Activated naive CD8-positive, alpha-beta T cell treated with anti-CD3 and anti-CD28 coated beads, Interleukin-2, amount 10 ng/mL, durations not matched to agents 7 days and 5 days (primary cell): ENCODE measurements around the gene DRC7. TPM values are rescaled to one million over a fixed set of nuclear protein-coding genes. Genes with fewer than 3 reads are reported as not detected.

ENCODE experiments used
- ATAC-seq: fragments of 150-1000 bp; cut with Tn5 transposase; one replicate; pipeline ENCODE4 v1.10.0; 2021; ENCODE audit warnings: low read depth, moderate library complexity
- POLR2A ChIA-PET: fragments of 350-600 bp; sonication (Branson Sonifier 250); formaldehyde crosslinking; loops from one replicate; lab custom pipeline; 2021; ENCODE audit warnings: antibody characterized with exemption; lab: Charles Lee
- DNase-seq: peaks from one replicate; pipeline ENCODE4 v3.0.0; 2021
- H3K27ac Mint-ChIP-seq: one replicate; pipeline ENCODE4 v1.8.0; 2022; ENCODE audit warnings: mild to moderate bottlenecking, mixed read lengths
- H3K27me3 Mint-ChIP-seq: one replicate; pipeline ENCODE4 v1.8.0; 2022; ENCODE audit warnings: mild to moderate bottlenecking, moderate library complexity, mixed read lengths
- H3K36me3 Mint-ChIP-seq: one replicate; pipeline ENCODE4 v1.8.0; 2021; ENCODE audit warnings: mild to moderate bottlenecking, mixed read lengths
- H3K4me1 Mint-ChIP-seq: one replicate; pipeline ENCODE4 v1.8.0; 2021; ENCODE audit warnings: mixed read lengths
- H3K4me3 Mint-ChIP-seq: one replicate; pipeline ENCODE4 v1.8.0; 2022; ENCODE audit warnings: mild to moderate bottlenecking, moderate library complexity, mixed read lengths
- H3K9me3 Mint-ChIP-seq: one replicate; pipeline ENCODE4 v1.8.0; 2021; ENCODE audit warnings: mixed read lengths
- total RNA-seq, 2 experiments: library from RNA; stranded (reverse); gene quantifications; one replicate each; pipeline ENCODE4 v1.2.3, GENCODE V29; 2021

Gene DRC7
- total RNA-seq, 2 experiments from 2014 or later, result 0.17 TPM; not detected in 1

- no peaks in the 10 kb centered on the region for H3K36me3 Mint-ChIP-seq
- peaks cover 21% of the 10 kb centered on the region for H3K27me3 Mint-ChIP-seq
- DNase-seq (no peak), ATAC-seq (no peak)
- H3K4me1 Mint-ChIP-seq, result peaks cover 7% of the 10 kb centered on the region
- H3K27ac Mint-ChIP-seq, result no peak overlapping the region
- no peaks in the 10 kb centered on the region for H3K9me3 Mint-ChIP-seq
- no peak overlapping the region for H3K4me3 Mint-ChIP-seq
- POLR2A ChIA-PET, result interaction anchor here (1.3 kb wide), 1 partner anchor 14 kb away, joined by 7 read pairs; no protein-coding TSS in a partner anchor
Measured at GRCh38 chr16:57675741-57676551, 18.7 kb upstream of the DRC7 start.

- H3K27ac Mint-ChIP-seq, result no peak overlapping the region
- DNase-seq (no peak), ATAC-seq (no peak)
- H3K4me3 Mint-ChIP-seq, result no peak overlapping the region
- H3K4me1 Mint-ChIP-seq, result peaks cover 7% of the 10 kb centered on the region
- H3K9me3 Mint-ChIP-seq, result no peaks in the 10 kb centered on the region
- H3K27me3 Mint-ChIP-seq, result peaks cover 18% of the 10 kb centered on the region
- POLR2A ChIA-PET, result interaction anchor here (1.3 kb wide), 1 partner anchor 13 kb away, joined by 7 read pairs; no protein-coding TSS in a partner anchor
- H3K36me3 Mint-ChIP-seq, result no peaks in the 10 kb centered on the region
Measured at GRCh38 chr16:57676553-57677085, 18.0 kb upstream of the DRC7 start.

DNA sequence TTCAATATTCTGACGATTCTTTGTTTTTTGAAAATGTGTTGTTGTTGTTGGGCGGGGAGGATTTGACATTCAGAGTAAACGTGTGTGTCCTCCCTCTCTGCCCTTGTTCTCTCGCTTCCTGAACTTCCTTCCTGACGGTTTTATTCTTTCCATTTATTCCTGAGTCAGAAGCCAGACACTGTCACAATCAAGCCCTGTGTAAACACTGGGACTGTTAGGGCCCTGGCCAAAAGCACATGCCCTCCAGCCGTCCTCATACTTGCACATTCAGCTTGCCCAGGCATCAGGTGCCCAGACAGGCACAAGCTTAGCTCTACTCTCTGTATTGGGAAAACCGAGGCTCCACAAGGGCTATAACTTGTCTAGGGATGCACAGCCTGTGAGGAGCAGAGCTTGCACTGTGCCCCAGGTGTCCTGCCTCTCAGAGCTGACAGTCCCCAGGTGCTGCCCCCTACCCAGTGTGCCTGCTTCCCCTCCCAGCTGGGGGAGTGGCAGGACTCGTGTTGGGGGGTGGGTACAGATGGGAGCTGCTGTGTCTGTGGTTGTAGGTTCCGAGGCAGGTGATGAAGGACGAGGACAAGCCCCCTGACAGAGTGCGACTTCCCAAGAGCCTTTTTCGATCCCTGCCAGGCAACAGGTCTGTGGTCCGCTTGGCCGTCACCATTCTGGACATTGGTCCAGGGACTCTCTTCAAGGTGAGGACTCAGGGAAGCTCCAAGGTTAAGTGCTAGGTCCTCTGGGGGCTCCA lies 16.8 kb upstream of the DRC7 start:
- no peaks in the 10 kb centered on the region for H3K9me3 Mint-ChIP-seq
- POLR2A ChIA-PET, result interaction anchor here (1.3 kb wide), 2 partner anchors 12 to 57 kb away, joined by 3 to 7 read pairs; partner anchors contain the start of gene KATNB1
- no peaks in the 10 kb centered on the region for H3K36me3 Mint-ChIP-seq
- peaks cover 7% of the 10 kb centered on the region for H3K4me1 Mint-ChIP-seq
- DNase-seq (no peak), ATAC-seq (no peak)
- no peak overlapping the region for H3K27ac Mint-ChIP-seq
- no peak overlapping the region for H3K4me3 Mint-ChIP-seq
- H3K27me3 Mint-ChIP-seq, result peaks cover 14% of the 10 kb centered on the region

DNA sequence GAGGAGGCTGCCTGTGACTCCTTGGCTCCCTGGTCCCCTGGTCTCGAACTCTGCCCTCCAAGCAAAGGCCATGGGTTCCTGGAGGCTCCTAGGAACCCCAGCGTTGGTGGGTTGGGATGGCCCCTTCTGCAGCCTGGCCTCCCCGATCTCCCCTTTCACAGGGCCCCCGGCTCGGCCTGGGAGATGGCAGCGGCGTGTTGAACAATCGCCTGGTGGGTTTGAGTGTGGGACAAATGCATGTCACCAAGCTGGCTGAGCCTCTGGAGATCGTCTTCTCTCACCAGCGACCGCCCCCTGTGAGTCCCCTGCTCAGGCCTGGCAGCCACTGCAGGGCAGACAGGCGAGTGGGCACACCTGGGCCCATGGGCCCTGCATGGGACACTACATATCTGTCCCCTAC lies 15.6 kb upstream of the DRC7 start:
- Mint-ChIP-seq H3K4me3 (no peak overlapping the region), H3K27ac (no peak overlapping the region), H3K27me3 (peaks cover 6% of the 10 kb centered on the region), H3K9me3 (no peaks in the 10 kb centered on the region), H3K4me1 (peaks cover 7% of the 10 kb centered on the region), H3K36me3 (no peaks in the 10 kb centered on the region)
- DNase-seq (no peak), ATAC-seq (no peak)
- POLR2A ChIA-PET, result interaction anchor here (1.3 kb wide), 1 partner anchor 56 kb away, joined by 3 read pairs; the partner anchor contains the start of gene KATNB1

GRCh38 chr16:57679767-57680482 lies 14.7 kb upstream of the DRC7 start:
- POLR2A ChIA-PET, result interaction anchor here (0.9 kb wide), 1 partner anchor 10 kb away, joined by 3 read pairs; no protein-coding TSS in a partner anchor
- H3K9me3 Mint-ChIP-seq, result no peaks in the 10 kb centered on the region
- ATAC-seq, result no peak
- no peak for DNase-seq
- H3K4me3 Mint-ChIP-seq, result no peak overlapping the region
- peaks cover 7% of the 10 kb centered on the region for H3K4me1 Mint-ChIP-seq
- no peaks in the 10 kb centered on the region for H3K36me3 Mint-ChIP-seq
- peaks cover 4% of the 10 kb centered on the region for H3K27me3 Mint-ChIP-seq
- H3K27ac Mint-ChIP-seq, result no peak overlapping the region

DNA sequence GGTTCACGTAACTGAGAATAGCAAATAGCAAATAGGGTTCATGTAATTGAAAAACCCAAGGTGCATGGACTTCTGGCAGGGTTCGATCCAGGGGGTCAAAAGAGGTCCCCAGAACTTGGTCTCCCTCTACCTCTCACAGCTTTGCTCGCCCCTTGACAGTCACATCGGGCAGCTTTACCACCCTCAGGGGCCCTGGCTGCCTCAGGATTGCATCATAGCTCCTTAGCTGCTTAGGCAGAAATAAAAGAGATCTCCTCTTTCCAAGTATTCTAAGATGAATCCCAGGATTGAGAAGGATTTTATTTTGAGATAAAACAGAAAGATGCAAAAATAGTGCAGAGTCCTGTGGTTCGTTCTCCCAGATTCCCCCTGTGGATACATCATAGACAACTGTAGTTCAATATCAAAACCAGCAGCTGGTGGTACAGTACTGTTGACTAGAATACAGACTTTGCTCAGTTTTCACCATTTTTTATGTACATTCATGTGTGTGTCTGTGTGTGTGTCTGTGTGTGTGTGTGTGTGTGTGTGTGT lies 13.7 kb upstream of the DRC7 start:
- POLR2A ChIA-PET, result interaction anchor here (0.9 kb wide), 1 partner anchor 9 kb away, joined by 3 read pairs; no protein-coding TSS in a partner anchor
- no peaks in the 10 kb centered on the region for H3K9me3 Mint-ChIP-seq
- no peak overlapping the region for H3K27ac Mint-ChIP-seq
- DNase-seq (no peak), ATAC-seq (no peak)
- H3K36me3 Mint-ChIP-seq, result no peaks in the 10 kb centered on the region
- H3K4me1 Mint-ChIP-seq, result peaks cover 6% of the 10 kb centered on the region
- H3K27me3 Mint-ChIP-seq, result peaks cover 1% of the 10 kb centered on the region
- H3K4me3 Mint-ChIP-seq, result no peak overlapping the region

DNA sequence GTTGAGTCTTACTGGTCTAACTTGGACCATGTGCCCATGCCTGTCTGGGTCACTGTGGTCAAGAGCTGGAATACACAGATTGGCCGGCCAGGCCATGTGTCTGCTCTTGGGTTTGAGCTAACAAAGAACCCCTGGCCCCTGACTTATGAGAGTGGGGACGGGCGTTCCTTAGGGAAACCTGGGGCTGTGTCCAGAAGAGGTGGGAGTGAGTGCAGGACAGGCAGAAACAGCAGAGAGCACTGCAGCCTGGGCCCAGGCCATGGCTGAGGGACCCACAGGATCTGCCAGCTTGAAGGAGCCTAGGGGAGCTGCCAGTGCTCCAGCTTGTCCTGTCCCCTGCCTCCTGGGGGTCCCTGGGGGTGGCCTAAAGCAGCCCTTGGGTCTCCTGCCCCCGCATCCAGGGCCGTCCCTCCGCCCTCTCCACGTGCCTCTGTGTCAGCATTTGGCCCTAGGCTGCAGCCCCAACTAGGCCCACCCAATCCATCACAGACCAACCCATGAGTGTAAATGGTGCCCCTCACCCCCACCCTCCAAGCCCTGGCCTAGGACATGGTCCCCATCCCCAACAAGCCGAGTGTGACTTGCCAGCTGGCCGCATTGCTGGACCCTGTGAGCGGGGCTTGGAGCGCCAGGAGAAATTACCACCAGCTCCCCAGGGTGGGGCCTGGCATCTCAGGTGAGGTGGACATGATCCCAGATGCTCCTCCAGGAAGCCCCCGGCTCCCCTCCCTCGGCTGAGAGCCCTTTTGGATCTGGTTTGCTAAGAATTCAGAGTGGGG lies 12.5 kb upstream of the DRC7 start:
- DNase-seq (peak; percentile 24), ATAC-seq (no peak)
- H3K36me3 Mint-ChIP-seq, result no peaks in the 10 kb centered on the region
- no peak overlapping the region for H3K27ac Mint-ChIP-seq
- no peaks in the 10 kb centered on the region for H3K9me3 Mint-ChIP-seq
- peaks cover 6% of the 10 kb centered on the region for H3K4me1 Mint-ChIP-seq
- H3K4me3 Mint-ChIP-seq, result no peak overlapping the region
- POLR2A ChIA-PET, result interaction anchor here (0.6 kb wide), 1 partner anchor 10 kb away, joined by 3 read pairs; no protein-coding TSS in a partner anchor
- H3K27me3 Mint-ChIP-seq, result no peaks in the 10 kb centered on the region

GRCh38 chr16:57682809-57683635 lies 11.6 kb upstream of the DRC7 start:
- peak; percentile 22 for DNase-seq
- no peak overlapping the region for H3K4me3 Mint-ChIP-seq
- no peak for ATAC-seq
- H3K27me3 Mint-ChIP-seq, result no peaks in the 10 kb centered on the region
- peaks cover 9% of the 10 kb centered on the region for H3K4me1 Mint-ChIP-seq
- POLR2A ChIA-PET, result no interaction called here
- no peak overlapping the region for H3K27ac Mint-ChIP-seq
- no peaks in the 10 kb centered on the region for H3K36me3 Mint-ChIP-seq
- H3K9me3 Mint-ChIP-seq, result no peaks in the 10 kb centered on the region

GRCh38 chr16:57683636-57684545 lies 10.7 kb upstream of the DRC7 start:
- Mint-ChIP-seq H3K9me3 (no peaks in the 10 kb centered on the region), H3K4me3 (no peak overlapping the region), H3K27me3 (no peaks in the 10 kb centered on the region), H3K4me1 (peaks cover 13% of the 10 kb centered on the region), H3K27ac (no peak overlapping the region), H3K36me3 (no peaks in the 10 kb centered on the region)
- DNase-seq (peak; percentile 25), ATAC-seq (no peak)
- POLR2A ChIA-PET, result no interaction called here

- no peak overlapping the region for H3K4me3 Mint-ChIP-seq
- no peak overlapping the region for H3K27ac Mint-ChIP-seq
- POLR2A ChIA-PET, result no interaction called here
- H3K9me3 Mint-ChIP-seq, result no peaks in the 10 kb centered on the region
- ATAC-seq (no peak), DNase-seq (peak; percentile 26)
- H3K36me3 Mint-ChIP-seq, result no peaks in the 10 kb centered on the region
- no peaks in the 10 kb centered on the region for H3K27me3 Mint-ChIP-seq
- peaks cover 20% of the 10 kb centered on the region for H3K4me1 Mint-ChIP-seq
Measured at GRCh38 chr16:57684626-57685358, 9.8 kb upstream of the DRC7 start.
